ENCODE results near the gene ZNF512B.

GRCh38 chr20:63974402-63975200 is 4.9 kb upstream of the ZNF512B start:
- TF ChIP-seq POLR2A (IDR thresholded peaks at IDR 0.05) (no peak), CTCF (IDR thresholded peaks at IDR 0.05) (no peak)

All from Peyer's patch (tissue), 4 donors.